Measurements from ENCODE around the gene CYP27B1. TPM values are rescaled to one million over a fixed set of nuclear protein-coding genes. Genes with fewer than 3 reads are reported as not detected.

CYP27B1 gene
- total and polyA plus RNA-seq, 2 experiments from 2014 or later: 1.1 to 2.7 TPM

GRCh38 chr12:57781801-57782200 lies 14.9 kb upstream of the CYP27B1 start:
- H3K4me1 ChIP-seq (ENCODE audit: insufficient read depth): peaks cover 5% of the 10 kb centered on the region; the same call in 1 of the 2 replicates
- no peaks in the 10 kb centered on the region for H3F3A ChIP-seq (replicated peaks; ENCODE audit: low read depth)
- H3K4me2 ChIP-seq: no peak overlapping the region
- no peak overlapping the region for H3K4me3 ChIP-seq
- peaks cover 4% of the 10 kb centered on the region; the same call in 1 of the 3 replicates for H3K4me1 Mint-ChIP-seq
- no peak overlapping the region for H3K27ac ChIP-seq (ENCODE audit: low read depth)
- H3K9me2 ChIP-seq (ENCODE audit: insufficient read depth): no peaks in the 10 kb centered on the region
- H3K36me3 Mint-ChIP-seq (ENCODE audit: low read depth): peaks cover 20% of the 10 kb centered on the region
- no peaks in the 10 kb centered on the region for H3K27me3 ChIP-seq (ENCODE audit: insufficient read depth)
- ATAC-seq (no peak), DNase-seq (ENCODE audit: low spot score) (no peak)
- H3K27me3 Mint-ChIP-seq (ENCODE audit: insufficient read depth, low read depth, poor library complexity): peaks cover 5% of the 10 kb centered on the region
- no peak overlapping the region for H3K27ac Mint-ChIP-seq
- TF ChIP-seq POLR2AphosphoS5 (IDR thresholded peaks at IDR 0.05; ENCODE audit: low read depth): no peak
- TF ChIP-seq ZNF331 (CRISPR knock-in tag; IDR thresholded peaks at IDR 0.05; ENCODE audit: low read depth): no peak
- TF ChIP-seq STAT1 (IDR thresholded peaks at IDR 0.05; ENCODE audit: unreplicated experiment): no peak
- no peak for TF ChIP-seq ZNF114 (CRISPR knock-in tag; IDR thresholded peaks at IDR 0.05)
- TF ChIP-seq EZH2phosphoT487 (IDR thresholded peaks at IDR 0.05; ENCODE audit: unreplicated experiment): no peak
- TF ChIP-seq CREB1 (CRISPR knock-in tag; IDR thresholded peaks at IDR 0.05; ENCODE audit: low read depth): no peak
- TF ChIP-seq, protein P1, sequence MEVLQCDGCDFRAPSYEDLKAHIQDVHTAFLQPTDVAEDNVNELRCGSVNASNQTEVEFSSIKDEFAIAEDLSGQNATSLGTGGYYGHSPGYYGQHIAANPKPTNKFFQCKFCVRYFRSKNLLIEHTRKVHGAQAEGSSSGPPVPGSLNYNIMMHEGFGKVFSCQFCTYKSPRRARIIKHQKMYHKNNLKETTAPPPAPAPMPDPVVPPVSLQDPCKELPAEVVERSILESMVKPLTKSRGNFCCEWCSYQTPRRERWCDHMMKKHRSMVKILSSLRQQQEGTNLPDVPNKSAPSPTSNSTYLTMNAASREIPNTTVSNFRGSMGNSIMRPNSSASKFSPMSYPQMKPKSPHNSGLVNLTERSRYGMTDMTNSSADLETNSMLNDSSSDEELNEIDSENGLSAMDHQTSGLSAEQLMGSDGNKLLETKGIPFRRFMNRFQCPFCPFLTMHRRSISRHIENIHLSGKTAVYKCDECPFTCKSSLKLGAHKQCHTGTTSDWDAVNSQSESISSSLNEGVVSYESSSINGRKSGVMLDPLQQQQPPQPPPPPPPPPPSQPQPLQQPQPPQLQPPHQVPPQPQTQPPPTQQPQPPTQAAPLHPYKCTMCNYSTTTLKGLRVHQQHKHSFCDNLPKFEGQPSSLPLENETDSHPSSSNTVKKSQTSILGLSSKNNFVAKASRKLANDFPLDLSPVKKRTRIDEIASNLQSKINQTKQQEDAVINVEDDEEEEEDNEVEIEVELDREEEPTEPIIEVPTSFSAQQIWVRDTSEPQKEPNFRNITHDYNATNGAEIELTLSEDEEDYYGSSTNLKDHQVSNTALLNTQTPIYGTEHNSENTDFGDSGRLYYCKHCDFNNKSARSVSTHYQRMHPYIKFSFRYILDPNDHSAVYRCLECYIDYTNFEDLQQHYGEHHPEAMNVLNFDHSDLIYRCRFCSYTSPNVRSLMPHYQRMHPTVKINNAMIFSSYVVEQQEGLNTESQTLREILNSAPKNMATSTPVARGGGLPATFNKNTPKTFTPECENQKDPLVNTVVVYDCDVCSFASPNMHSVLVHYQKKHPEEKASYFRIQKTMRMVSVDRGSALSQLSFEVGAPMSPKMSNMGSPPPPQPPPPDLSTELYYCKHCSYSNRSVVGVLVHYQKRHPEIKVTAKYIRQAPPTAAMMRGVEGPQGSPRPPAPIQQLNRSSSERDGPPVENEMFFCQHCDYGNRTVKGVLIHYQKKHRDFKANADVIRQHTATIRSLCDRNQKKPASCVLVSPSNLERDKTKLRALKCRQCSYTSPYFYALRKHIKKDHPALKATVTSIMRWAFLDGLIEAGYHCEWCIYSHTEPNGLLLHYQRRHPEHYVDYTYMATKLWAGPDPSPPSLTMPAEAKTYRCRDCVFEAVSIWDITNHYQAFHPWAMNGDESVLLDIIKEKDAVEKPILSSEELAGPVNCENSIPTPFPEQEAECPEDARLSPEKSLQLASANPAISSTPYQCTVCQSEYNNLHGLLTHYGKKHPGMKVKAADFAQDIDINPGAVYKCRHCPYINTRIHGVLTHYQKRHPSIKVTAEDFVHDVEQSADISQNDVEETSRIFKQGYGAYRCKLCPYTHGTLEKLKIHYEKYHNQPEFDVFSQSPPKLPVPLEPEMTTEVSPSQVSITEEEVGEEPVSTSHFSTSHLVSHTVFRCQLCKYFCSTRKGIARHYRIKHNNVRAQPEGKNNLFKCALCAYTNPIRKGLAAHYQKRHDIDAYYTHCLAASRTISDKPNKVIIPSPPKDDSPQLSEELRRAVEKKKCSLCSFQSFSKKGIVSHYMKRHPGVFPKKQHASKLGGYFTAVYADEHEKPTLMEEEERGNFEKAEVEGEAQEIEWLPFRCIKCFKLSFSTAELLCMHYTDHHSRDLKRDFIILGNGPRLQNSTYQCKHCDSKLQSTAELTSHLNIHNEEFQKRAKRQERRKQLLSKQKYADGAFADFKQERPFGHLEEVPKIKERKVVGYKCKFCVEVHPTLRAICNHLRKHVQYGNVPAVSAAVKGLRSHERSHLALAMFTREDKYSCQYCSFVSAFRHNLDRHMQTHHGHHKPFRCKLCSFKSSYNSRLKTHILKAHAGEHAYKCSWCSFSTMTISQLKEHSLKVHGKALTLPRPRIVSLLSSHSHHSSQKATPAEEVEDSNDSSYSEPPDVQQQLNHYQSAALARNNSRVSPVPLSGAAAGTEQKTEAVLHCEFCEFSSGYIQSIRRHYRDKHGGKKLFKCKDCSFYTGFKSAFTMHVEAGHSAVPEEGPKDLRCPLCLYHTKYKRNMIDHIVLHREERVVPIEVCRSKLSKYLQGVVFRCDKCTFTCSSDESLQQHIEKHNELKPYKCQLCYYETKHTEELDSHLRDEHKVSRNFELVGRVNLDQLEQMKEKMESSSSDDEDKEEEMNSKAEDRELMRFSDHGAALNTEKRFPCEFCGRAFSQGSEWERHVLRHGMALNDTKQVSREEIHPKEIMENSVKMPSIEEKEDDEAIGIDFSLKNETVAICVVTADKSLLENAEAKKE (CRISPR knock-in tag; IDR thresholded peaks at IDR 0.05): no peak
- TF ChIP-seq ETS1 (IDR thresholded peaks at IDR 0.05): no peak
- H4K20me1 ChIP-seq (replicated peaks; ENCODE audit: insufficient read depth): no peaks in the 10 kb centered on the region; the same call in none of the 2 replicates
- H3K79me2 ChIP-seq (replicated peaks; ENCODE audit: insufficient read depth): peaks cover 18% of the 10 kb centered on the region
- H2AFZ ChIP-seq: no peak overlapping the region
- peaks cover 13% of the 10 kb centered on the region; the same call in 1 of the 2 replicates for H3K36me3 ChIP-seq (ENCODE audit: insufficient read depth)
- H3K4me3 Mint-ChIP-seq: no peak overlapping the region; the same call in 2 of the 3 replicates
- no peaks in the 10 kb centered on the region for H3K9me3 Mint-ChIP-seq
